CD4-positive, alpha-beta T cell treated with Interleukin-21 for 1 hour (primary cell): ENCODE data around the gene CAP2.

Experiments used
- DNase-seq: peaks from one replicate; pipeline ENCODE4 v3.0.0-alpha.2; 2020

Gene CAP2

GRCh38 chr6:17589406-17590096 is 196.2 kb downstream of the CAP2 start:
- no peak for DNase-seq

GRCh38 chr6:17591287-17591686 is 197.9 kb downstream of the CAP2 start:
- no peak for DNase-seq

- DNase-seq: no peak
Observed at GRCh38 chr6:17593246-17593645, 199.9 kb downstream of the CAP2 start.

- no peak for DNase-seq
Observed at GRCh38 chr6:17596085-17596484, 202.7 kb downstream of the CAP2 start.

GRCh38 chr6:17599877-17600526 is 206.6 kb downstream of the CAP2 start, which contains the start of gene FAM8A1:
Gene FAM8A1, plus strand, starts transcription at chr6:17600302. Its CDS starts 108 bp downstream, at chr6:17600410.
- peak; percentile 94 for DNase-seq

- DNase-seq: peak; percentile 30
Observed at GRCh38 chr6:17600527-17601385, 207.4 kb downstream of the CAP2 start.

- DNase-seq: no peak
Observed at GRCh38 chr6:17601386-17601703, 207.9 kb downstream of the CAP2 start.

- DNase-seq: no peak
Observed at GRCh38 chr6:17602888-17603287, 209.5 kb downstream of the CAP2 start.

GRCh38 chr6:17606606-17607005 is 213.2 kb downstream of the CAP2 start:
- DNase-seq: no peak
